Measurements from ENCODE around the gene CACNA1E.

Gene CACNA1E

DNA sequence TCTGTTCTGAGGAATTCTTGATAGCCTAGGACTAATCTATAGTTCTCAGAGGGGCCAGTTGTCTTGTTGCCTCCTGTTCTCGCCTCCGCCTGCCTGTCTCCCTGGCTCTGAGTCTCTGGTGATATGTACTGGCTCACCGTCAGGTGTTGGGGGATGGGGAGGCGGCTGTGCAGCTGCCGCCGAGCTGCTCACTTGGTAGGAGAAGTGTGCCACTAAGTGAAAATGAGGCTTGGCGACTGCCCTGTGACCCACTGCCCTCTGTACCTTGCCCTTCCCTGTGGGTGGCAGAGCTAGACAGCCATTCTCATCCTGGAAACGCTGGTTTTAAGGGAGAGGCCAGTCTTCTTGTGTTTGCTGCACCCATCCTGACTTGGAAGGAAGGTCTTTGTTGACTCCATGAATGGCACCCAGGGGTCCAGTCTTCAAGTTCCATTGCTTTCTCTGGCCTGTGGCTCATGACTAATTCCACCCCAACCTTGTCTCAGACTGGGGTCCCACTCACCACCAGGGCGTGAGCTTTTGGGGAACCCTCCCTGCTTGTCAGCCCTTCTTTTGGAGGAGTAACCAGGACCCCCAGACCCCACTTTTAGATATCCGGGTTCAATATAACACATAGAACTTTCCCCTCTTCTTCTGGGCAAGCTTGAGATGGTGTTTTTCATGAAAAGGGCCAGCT lies 120.6 kb downstream of the CACNA1E start:
- no peak for TF ChIP-seq ZFX (IDR thresholded peaks at IDR 0.05)
- TF ChIP-seq, protein P1, sequence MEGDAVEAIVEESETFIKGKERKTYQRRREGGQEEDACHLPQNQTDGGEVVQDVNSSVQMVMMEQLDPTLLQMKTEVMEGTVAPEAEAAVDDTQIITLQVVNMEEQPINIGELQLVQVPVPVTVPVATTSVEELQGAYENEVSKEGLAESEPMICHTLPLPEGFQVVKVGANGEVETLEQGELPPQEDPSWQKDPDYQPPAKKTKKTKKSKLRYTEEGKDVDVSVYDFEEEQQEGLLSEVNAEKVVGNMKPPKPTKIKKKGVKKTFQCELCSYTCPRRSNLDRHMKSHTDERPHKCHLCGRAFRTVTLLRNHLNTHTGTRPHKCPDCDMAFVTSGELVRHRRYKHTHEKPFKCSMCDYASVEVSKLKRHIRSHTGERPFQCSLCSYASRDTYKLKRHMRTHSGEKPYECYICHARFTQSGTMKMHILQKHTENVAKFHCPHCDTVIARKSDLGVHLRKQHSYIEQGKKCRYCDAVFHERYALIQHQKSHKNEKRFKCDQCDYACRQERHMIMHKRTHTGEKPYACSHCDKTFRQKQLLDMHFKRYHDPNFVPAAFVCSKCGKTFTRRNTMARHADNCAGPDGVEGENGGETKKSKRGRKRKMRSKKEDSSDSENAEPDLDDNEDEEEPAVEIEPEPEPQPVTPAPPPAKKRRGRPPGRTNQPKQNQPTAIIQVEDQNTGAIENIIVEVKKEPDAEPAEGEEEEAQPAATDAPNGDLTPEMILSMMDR (conservative IDR thresholded peaks at IDR 0.05) = no peak
- no peak overlapping the region for H3K27ac ChIP-seq

DNA sequence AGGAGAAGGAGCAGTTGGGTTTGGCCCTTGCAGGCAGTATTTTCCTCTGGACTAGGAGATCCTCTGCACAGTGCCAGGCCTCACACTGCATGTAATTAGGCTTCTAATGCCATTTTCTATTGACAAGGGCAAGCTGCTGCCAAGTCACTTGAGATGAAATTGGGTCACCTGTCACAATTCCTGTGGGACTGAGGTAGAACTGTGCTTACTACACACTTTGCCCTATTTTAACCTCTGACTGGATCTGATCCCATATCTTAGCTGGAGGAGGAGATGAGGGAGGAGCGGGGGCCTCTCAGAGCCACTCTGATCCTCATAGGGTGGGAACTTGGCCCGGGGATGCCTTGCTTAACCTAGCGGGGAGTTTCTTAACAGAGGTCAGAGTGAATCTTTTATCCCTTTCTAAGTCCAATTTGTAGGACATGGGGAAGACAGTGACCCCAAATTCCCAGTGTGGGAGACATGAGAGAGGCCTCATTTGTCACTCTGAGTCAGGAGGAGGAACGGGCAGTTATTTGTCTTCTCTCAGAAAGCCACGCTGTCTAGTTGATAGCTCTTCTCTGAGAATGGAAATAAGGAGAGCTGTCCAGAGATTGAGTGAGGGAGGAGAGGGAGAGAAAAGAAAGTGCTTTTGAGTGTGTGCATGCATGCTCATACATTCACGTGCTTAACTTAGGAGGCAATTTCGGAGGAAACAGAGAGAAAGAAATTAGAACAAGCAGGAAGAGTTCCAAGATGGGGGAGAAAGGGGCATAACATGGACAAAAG lies 121.3 kb downstream of the CACNA1E start:
- no peak for TF ChIP-seq ZFX (IDR thresholded peaks at IDR 0.05)
- TF ChIP-seq, protein P1 (conservative IDR thresholded peaks at IDR 0.05) = no peak
- no peak overlapping the region for H3K27ac ChIP-seq

- TF ChIP-seq, protein P1 (conservative IDR thresholded peaks at IDR 0.05) = no peak
- TF ChIP-seq ZFX (IDR thresholded peaks at IDR 0.05) = no peak
- no peak overlapping the region for H3K27ac ChIP-seq
Measured at GRCh38 chr1:181607524-181607923, 124.2 kb downstream of the CACNA1E start.

GRCh38 chr1:181608386-181608785 lies 125.1 kb downstream of the CACNA1E start:
- no peak for TF ChIP-seq ZFX (IDR thresholded peaks at IDR 0.05)
- TF ChIP-seq, protein P1 (conservative IDR thresholded peaks at IDR 0.05) = no peak
- no peak overlapping the region for H3K27ac ChIP-seq

DNA sequence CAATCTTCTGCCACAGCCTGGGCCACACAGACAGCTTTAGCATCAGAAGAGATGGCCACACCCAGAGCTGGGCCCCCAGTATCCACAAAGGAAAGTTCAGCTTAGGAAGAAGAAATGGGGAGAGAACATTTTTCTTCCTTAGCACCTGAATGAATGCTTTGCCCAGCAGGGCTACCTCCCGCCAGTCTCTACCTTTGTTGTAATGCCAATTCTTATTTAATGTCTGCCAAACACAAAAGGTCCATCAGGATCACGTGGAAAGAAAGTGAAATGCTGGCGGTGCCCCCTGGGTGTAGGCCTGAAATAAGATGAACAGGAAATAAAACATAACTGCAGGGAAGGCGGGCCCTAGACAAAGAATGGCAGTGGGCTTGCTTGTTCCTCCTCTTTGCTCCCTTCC lies 125.6 kb downstream of the CACNA1E start:
- H3K27ac ChIP-seq = no peak overlapping the region
- no peak for TF ChIP-seq ZFX (IDR thresholded peaks at IDR 0.05)
- TF ChIP-seq, protein P1 (conservative IDR thresholded peaks at IDR 0.05) = no peak

DNA sequence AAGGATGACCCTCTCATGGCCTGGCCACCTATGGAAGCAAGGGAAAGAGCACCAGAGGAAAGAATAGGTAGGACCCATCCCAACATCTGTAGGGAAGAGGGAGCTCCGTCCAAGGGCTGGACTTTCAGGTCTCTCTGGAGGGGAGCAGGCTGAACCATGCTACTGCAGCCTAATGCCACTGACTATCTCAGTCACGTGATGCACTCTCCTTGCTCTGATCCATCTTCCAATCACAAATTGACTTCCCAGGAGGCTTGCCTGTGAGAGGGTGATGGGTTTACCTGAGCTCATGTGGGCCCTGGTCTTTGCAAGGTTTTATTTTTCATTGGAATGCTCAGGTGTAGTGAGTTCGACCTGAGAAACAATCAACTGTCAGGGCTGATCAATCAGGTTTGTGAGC lies 128.8 kb downstream of the CACNA1E start:
- no peak overlapping the region for H3K27ac ChIP-seq
- TF ChIP-seq ZFX (IDR thresholded peaks at IDR 0.05) = no peak
- TF ChIP-seq, protein P1 (conservative IDR thresholded peaks at IDR 0.05) = no peak

GRCh38 chr1:181618559-181618958 lies 135.2 kb downstream of the CACNA1E start:
- no peak for TF ChIP-seq ZFX (IDR thresholded peaks at IDR 0.05)
- TF ChIP-seq, protein P1 (conservative IDR thresholded peaks at IDR 0.05) = no peak
- H3K27ac ChIP-seq = no peak overlapping the region
